Measurements from ENCODE around the gene GDF2.

GDF2 gene

GRCh38 chr10:47346581-47347302 lies 24.5 kb downstream of the GDF2 start:
- DNase-seq (ENCODE audit: low spot score): peak; percentile 8
- no peak for TF ChIP-seq CTCF (conservative IDR thresholded peaks at IDR 0.05; ENCODE audit: low read depth)
- no peak overlapping the region for H3K27ac ChIP-seq
- POLR2A ChIA-PET (ENCODE audit: low non-redundant PET): no interaction called here
- CTCF ChIA-PET: interaction anchor here (0.5 to 1.4 kb wide), 2 partner anchors 15 to 118 kb away, joined by 3 to 7 read pairs; no protein-coding TSS in a partner anchor

- no peak for DNase-seq (ENCODE audit: low spot score)
- H3K27ac ChIP-seq: no peak overlapping the region
- no peak for TF ChIP-seq CTCF (conservative IDR thresholded peaks at IDR 0.05; ENCODE audit: low read depth)
- CTCF ChIA-PET: interaction anchor here (0.5 kb wide), 1 partner anchor 117 kb away, joined by 3 read pairs; no protein-coding TSS in a partner anchor
- POLR2A ChIA-PET (ENCODE audit: low non-redundant PET): no interaction called here
These were observed 25.0 kb downstream of the GDF2 start for GRCh38 chr10:47347303-47347675.

- ChIA-PET POLR2A (ENCODE audit: low non-redundant PET) (no interaction called here), CTCF (interaction anchor here (0.5 kb wide), 1 partner anchor 115 kb away, joined by 3 read pairs; no protein-coding TSS in a partner anchor)
- no peak for DNase-seq (ENCODE audit: low spot score)
- no peak within 1 kb of the TSS for H3K27ac ChIP-seq
- no peak for TF ChIP-seq CTCF (conservative IDR thresholded peaks at IDR 0.05; ENCODE audit: low read depth)
These were observed 25.9 kb downstream of the GDF2 start, which contains the start of gene RBP3 for GRCh38 chr10:47348138-47348651. TSS of gene RBP3 (plus strand) at chr10:47348363. CDS start at chr10:47348485, 122 bp downstream.

- ChIA-PET CTCF (no interaction called here), POLR2A (ENCODE audit: low non-redundant PET) (interaction anchor here (0.5 kb wide), 1 partner anchor 87 kb away, joined by 3 read pairs; no protein-coding TSS in a partner anchor)
- H3K27ac ChIP-seq: no peak overlapping the region
- no peak for TF ChIP-seq CTCF (conservative IDR thresholded peaks at IDR 0.05; ENCODE audit: low read depth)
- no peak for DNase-seq (ENCODE audit: low spot score)
These were observed 26.6 kb downstream of the GDF2 start for GRCh38 chr10:47348661-47349470.

- ChIA-PET CTCF (no interaction called here), POLR2A (ENCODE audit: low non-redundant PET) (interaction anchor here (0.5 kb wide), 1 partner anchor 88 kb away, joined by 3 read pairs; no protein-coding TSS in a partner anchor)
- no peak for DNase-seq (ENCODE audit: low spot score)
- no peak overlapping the region for H3K27ac ChIP-seq
- no peak for TF ChIP-seq CTCF (conservative IDR thresholded peaks at IDR 0.05; ENCODE audit: low read depth)
These were observed 27.3 kb downstream of the GDF2 start for GRCh38 chr10:47349516-47349915.

GRCh38 chr10:47349941-47350371 lies 27.7 kb downstream of the GDF2 start:
- no peak for TF ChIP-seq CTCF (conservative IDR thresholded peaks at IDR 0.05; ENCODE audit: low read depth)
- DNase-seq (ENCODE audit: low spot score): no peak
- ChIA-PET CTCF (no interaction called here), POLR2A (ENCODE audit: low non-redundant PET) (interaction anchor here (0.6 kb wide), 1 partner anchor 1479 kb away, joined by 3 read pairs; no protein-coding TSS in a partner anchor)
- no peak overlapping the region for H3K27ac ChIP-seq
